ENCODE results near the gene SPAG8. TPM values are rescaled to one million over a fixed set of nuclear protein-coding genes. Genes with fewer than 3 reads are reported as not detected.

Gene SPAG8
- total and polyA plus RNA-seq, 10 donors: 1.1 to 4.5 (median 2.0) TPM

GRCh38 chr9:35790385-35791296 is 21.4 kb downstream of the SPAG8 start:
- intact Hi-C loops (cut with DNase I; ENCODE audit: low total_unique reads): loop anchor here (2.0 kb wide), 1 partner anchor 92 kb away; no protein-coding TSS in a partner anchor
- WGBS, 5 donors: 51 to 66% (median 56%) methylated on average over 37 of the region's 37 CpGs
- no peak for DNase-seq
- peaks cover 7 to 22% (median 14%) of the 10 kb centered on the region in 6 donors for H3K4me1 ChIP-seq
- no peaks in the 10 kb centered on the region for H3K9me3 ChIP-seq
- peak overlapping the region in 3 of 8 donors; percentile 32 to 62 (median 44) for H3K4me3 ChIP-seq
- peak overlapping the region in 5 of 8 donors; percentile 25 to 60 (median 34) for H3K27ac ChIP-seq
- H3K36me3 ChIP-seq: peaks cover 0 to 35% (median 3%) of the 10 kb centered on the region in 6 donors
- TF ChIP-seq CTCF (IDR thresholded peaks at IDR 0.05 in 8 of 11, conservative IDR thresholded peaks at IDR 0.05 in 3 of 11): peak; percentile 65 to 95 (median 82)
- TF ChIP-seq POLR2AphosphoS5 (IDR thresholded peaks at IDR 0.05): peak in 1 of 3 donors; percentile 13
- no peak for TF ChIP-seq POLR2A (IDR thresholded peaks at IDR 0.05)
- H3K27me3 ChIP-seq (replicated peaks in 1 of 7): peaks cover 0 to 12% (median 0%) of the 10 kb centered on the region in 7 donors

GRCh38 chr9:35790025-35790384 is 22.1 kb downstream of the SPAG8 start:
- Histone ChIP-seq H3K4me3 (no peak overlapping the region), H3K36me3 (peaks cover 0 to 37% (median 3%) of the 10 kb centered on the region in 6 donors), H3K4me1 (peaks cover 7 to 22% (median 14%) of the 10 kb centered on the region in 6 donors), H3K9me3 (no peaks in the 10 kb centered on the region), H3K27me3 (replicated peaks in 1 of 7) (peaks cover 0 to 12% (median 0%) of the 10 kb centered on the region in 7 donors), H3K27ac (no peak overlapping the region)
- 33 to 50% (median 44%) methylated on average over 4 of the region's 4 CpGs for WGBS, 5 donors
- TF ChIP-seq POLR2AphosphoS5 (IDR thresholded peaks at IDR 0.05): no peak
- no peak for TF ChIP-seq POLR2A (IDR thresholded peaks at IDR 0.05)
- no peak for TF ChIP-seq CTCF (IDR thresholded peaks at IDR 0.05 in 8 of 11, conservative IDR thresholded peaks at IDR 0.05 in 3 of 11)
- intact Hi-C loops (cut with DNase I; ENCODE audit: low total_unique reads): loop anchor here (2.0 kb wide), 1 partner anchor 93 kb away; no protein-coding TSS in a partner anchor
- DNase-seq: no peak

GRCh38 chr9:35789541-35789940 is 22.5 kb downstream of the SPAG8 start:
- WGBS, 5 donors: 90 to 96% (median 93%) methylated on average over 2 of the region's 2 CpGs
- Histone ChIP-seq H3K4me1 (peaks cover 7 to 22% (median 14%) of the 10 kb centered on the region in 6 donors), H3K4me3 (no peak overlapping the region), H3K27me3 (replicated peaks in 1 of 7) (peaks cover 0 to 12% (median 0%) of the 10 kb centered on the region in 7 donors), H3K9me3 (no peaks in the 10 kb centered on the region), H3K27ac (no peak overlapping the region), H3K36me3 (peaks cover 0 to 37% (median 3%) of the 10 kb centered on the region in 6 donors)
- intact Hi-C loops (cut with DNase I; ENCODE audit: low total_unique reads): no loop called here
- no peak for DNase-seq
- TF ChIP-seq POLR2A (IDR thresholded peaks at IDR 0.05) (no peak), POLR2AphosphoS5 (IDR thresholded peaks at IDR 0.05) (no peak), CTCF (IDR thresholded peaks at IDR 0.05 in 8 of 11, conservative IDR thresholded peaks at IDR 0.05 in 3 of 11) (no peak)

GRCh38 chr9:35783418-35783817 is 28.6 kb downstream of the SPAG8 start:
- TF ChIP-seq CTCF (IDR thresholded peaks at IDR 0.05 in 8 of 11, conservative IDR thresholded peaks at IDR 0.05 in 3 of 11): no peak
- TF ChIP-seq POLR2A (IDR thresholded peaks at IDR 0.05): no peak
- no peak for TF ChIP-seq POLR2AphosphoS5 (IDR thresholded peaks at IDR 0.05)
- Histone ChIP-seq H3K9me3 (no peaks in the 10 kb centered on the region), H3K27me3 (replicated peaks in 1 of 7) (no peaks in the 10 kb centered on the region), H3K36me3 (peaks cover 0 to 32% (median 3%) of the 10 kb centered on the region in 6 donors), H3K4me3 (no peak overlapping the region), H3K27ac (no peak overlapping the region), H3K4me1 (no peaks in the 10 kb centered on the region)
- intact Hi-C loops (cut with DNase I; ENCODE audit: low total_unique reads): no loop called here
- DNase-seq: no peak

All from spleen (tissue), 11 donors.